C4-2B (cell line): ENCODE results near the gene MRRF.

Experiments
- H3K27ac ChIP-seq: fragments of 450-650 bp; 2 replicates; pipeline ENCODE4 v1.5.1; 2017
- CTCF ChIP-seq: fragments of 450-650 bp; conservative IDR thresholded peaks from 2 replicates; pipeline ENCODE4 v1.5.1; 2017; ENCODE audit warnings: mild to moderate bottlenecking
- ZFX ChIP-seq: fragments of 450-650 bp; IDR thresholded peaks from 2 replicates; pipeline ENCODE4 v1.6.1; 2017

Gene MRRF

GRCh38 chr9:122225312-122226141 is 39.2 kb upstream of the MRRF start:
- H3K27ac ChIP-seq: no peak overlapping the region
- TF ChIP-seq CTCF: no peak
- no peak for TF ChIP-seq ZFX

GRCh38 chr9:122226142-122226757 is 38.4 kb upstream of the MRRF start:
- TF ChIP-seq ZFX (no peak), CTCF (no peak)
- H3K27ac ChIP-seq: no peak overlapping the region

- no peak for TF ChIP-seq CTCF
- no peak for TF ChIP-seq ZFX
These were observed 37.7 kb upstream of the MRRF start for GRCh38 chr9:122226758-122227574.

GRCh38 chr9:122227575-122227900 is 37.1 kb upstream of the MRRF start:
- TF ChIP-seq CTCF (no peak), ZFX (no peak)
- no peak overlapping the region for H3K27ac ChIP-seq

More at GRCh38 chr9:122226758-122227574, 37.7 kb upstream of the MRRF start:
- no peak overlapping the region for H3K27ac ChIP-seq

GRCh38 chr9:122228191-122228567 is 36.5 kb upstream of the MRRF start:
- no peak for TF ChIP-seq ZFX
- no peak for TF ChIP-seq CTCF
- H3K27ac ChIP-seq: no peak overlapping the region

- no peak within 1 kb of the TSS for H3K27ac ChIP-seq
- TF ChIP-seq ZFX: no peak
- no peak for TF ChIP-seq CTCF
These were observed 35.9 kb upstream of the MRRF start, which contains the start of gene LHX6 for GRCh38 chr9:122228568-122229484. Gene LHX6 (minus strand): TSS chr9:122228957. CDS start chr9:122228740, 217 bp downstream.
